ENCODE data around the gene RRP9.

RRP9 gene

DNA sequence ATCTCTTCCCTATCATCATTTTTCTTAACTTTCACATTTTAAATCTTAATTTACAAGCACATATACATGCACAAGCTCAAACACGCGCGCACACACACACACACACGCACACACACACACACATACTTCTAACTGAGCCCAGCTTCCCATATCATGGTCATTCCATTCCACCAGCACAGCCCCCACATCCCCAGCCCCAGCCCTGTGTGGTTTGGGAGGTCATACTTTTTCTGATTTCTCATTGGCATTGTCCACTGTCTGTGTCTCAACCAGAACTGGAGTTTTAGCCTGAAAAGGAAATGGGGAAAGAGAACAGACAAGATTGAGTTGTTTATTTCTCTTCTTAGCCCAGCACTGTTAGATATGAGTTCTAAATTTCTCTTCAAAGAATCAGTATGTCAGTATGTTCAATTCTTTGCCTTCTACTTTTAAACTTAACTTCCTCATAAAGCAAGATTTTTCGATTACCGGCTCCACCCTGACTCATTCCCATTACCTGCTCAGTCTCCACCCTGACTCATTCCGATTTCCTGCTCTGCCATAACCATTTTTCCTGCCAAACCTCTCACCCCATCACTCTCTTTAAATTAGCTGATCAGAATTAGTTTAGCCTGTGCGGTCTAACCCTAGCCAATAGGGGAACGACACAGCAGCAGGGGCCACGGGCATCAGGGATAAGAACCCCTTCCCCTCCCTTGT is 44.9 kb downstream of the RRP9 start:
- no peak for DNase-seq

DNA sequence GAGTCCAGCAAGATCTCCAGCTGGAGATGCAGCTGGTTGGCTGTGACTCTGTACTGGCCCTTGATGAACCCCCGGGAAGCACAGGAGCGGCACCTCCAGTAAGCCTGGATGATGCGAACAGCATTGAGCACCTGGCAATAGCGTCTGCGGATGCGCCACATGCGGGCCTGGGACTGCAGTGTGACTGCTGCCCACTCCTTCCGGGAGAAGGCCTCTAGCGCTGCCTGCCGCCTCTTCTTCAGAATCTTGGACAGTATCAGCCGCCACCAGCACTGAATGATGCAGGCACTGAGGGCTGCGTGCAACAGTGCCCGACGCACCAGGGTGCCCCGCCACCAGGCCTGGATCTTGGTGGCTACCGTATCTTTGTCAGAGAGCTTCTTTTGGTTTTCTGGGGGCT is 46.8 kb downstream of the RRP9 start:
- DNase-seq: no peak

GRCh38 chr3:51894391-51894790 is 47.3 kb downstream of the RRP9 start:
- DNase-seq: no peak

DNA sequence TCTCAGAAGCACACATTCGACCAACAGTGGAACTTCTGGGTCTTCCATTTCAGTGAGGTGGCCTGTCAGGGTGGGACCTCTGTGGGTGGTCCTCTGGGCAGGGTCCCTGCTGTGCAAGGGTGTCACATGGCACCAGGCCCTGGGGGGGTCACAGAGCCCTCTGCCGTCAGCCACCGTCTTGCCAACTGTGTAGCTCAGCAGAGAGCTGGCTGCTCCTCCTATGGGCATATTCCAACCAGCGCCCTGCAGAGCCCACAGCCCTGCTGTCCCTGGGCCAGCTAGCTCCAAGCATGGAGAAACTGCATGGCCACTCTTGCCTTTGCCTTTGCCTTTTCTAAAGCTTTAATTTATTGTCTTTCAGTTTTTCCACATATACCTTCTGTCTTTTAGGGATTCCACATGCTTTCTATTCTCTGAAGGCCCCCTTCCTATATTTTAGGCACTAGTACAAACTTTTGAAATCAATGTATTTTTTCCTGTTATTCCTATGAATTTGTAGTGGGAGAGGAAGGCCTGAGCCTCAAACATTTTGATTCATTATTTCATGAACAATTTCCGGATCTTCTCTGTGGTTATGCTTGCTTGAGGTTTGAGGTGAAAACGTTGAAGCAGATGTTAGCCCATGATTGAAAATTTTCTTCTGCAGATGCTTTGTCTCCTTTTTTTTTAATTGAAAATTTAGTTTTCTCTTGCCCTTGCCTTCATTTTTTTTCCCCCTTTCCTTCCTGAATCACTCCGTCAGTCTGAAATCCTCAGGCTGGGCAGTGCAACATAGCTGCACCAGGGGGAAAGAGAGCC is 50.3 kb downstream of the RRP9 start:
- no peak for DNase-seq

- DNase-seq: no peak
Measured at GRCh38 chr3:51888463-51889105, 53.1 kb downstream of the RRP9 start.

- no peak for DNase-seq
Measured at GRCh38 chr3:51887620-51888019, 54.1 kb downstream of the RRP9 start.

DNA sequence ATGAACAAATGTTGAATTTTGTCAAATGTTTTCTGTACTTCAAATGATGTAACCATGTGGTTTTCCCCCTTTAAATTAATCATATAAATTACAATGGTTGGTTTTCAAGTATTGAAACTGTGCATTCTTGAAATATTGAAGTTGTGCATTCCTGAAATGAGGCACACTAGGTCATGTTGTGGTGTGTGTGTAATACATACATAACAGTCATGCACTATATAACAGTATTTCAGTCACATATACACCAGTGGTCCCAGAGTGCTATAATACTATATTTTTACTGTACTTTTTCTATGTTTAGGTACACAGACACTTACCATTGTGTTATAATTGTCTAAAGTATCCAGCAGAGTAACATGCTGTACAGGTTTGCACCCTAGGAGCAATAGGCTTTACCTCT is 55.3 kb downstream of the RRP9 start:
- DNase-seq: no peak
